SH-SY5Y (cell line): ENCODE results near the gene SSH3.

ENCODE experiments used
- GATA2 ChIP-seq: IDR thresholded peaks from 2 replicates; pipeline ENCODE4 v1.6.1; 2011; ENCODE audit warnings: mild to moderate bottlenecking, low read depth, low read length
- GATA3 ChIP-seq: IDR thresholded peaks from 2 replicates; pipeline ENCODE4 v1.6.1; 2011; ENCODE audit warnings: low read depth, mild to moderate bottlenecking, low read length, moderate library complexity

Gene SSH3

DNA sequence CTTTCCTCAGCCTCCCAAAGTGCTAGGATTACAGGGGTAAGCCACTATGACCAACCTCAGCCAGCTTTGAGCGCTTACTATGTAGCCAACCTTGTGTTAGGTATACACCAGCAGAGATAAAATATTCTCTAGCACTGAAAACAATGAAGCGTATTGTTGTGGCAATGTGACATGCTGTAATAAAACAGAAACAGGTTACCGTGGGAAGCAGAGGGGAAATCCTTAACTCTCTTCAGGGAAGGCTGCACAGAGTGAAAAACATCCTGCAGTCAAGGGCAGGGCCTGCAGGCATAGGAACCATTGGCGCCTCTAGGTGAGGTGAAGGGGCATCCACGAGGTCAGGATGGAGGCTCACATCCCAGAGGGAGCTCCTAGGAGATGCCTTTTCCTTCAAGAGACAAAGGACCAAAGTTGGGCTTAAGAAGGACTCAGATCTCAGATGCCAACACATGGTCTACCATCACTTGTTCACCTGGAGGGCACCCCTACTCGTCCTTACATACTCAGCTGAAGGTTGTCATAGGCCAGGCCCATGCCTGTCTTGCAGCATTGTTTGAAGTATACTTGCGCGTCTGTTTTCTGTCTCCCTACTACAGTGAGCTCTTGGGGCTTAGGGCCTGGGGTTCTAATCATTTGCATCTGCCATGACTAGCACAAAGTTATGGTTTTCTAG lies 42.1 kb downstream of the SSH3 start:
- TF ChIP-seq GATA3 = no peak
- TF ChIP-seq GATA2 = no peak

DNA sequence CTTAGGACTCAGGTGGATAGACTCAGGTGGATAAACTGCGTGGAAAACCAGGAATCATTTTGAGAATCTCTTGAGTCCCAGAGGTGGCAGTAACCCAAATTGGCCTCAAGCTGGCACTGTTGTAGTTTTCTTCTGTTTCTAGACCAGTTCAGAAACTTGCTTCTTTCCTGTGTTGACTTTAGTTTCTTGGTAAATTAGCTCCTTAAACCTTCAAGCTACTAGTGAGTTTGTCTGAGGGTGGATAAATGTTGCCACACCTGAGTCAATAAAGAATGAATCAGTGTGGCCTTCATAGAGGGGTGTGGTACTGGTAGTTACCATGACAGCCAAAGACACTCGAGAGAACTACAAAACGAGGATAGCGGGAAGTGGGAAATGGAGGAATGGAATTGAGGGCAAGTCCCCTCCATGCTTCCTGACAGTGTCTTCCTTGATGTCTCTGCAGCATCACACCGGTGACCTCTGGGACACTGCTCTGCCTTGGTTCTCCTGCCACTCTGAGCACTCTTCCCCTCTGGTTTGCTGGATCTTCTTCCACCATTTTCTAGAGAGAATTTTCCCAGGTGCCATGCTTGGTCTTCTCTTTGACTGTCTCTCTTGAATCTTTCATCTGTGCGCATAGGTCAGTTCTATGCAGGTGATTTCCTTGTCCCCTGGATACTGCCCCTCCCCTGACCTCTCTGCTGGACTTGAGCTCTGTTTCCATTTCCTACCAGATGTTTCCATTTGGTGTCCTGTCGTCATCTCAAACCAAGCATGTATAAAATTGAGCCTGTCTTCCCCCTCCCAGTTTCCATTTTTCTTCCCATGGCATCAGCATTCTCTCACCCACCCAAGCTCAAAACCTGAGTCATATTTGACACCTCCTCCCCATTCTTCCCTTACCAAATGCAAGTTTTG lies 42.8 kb downstream of the SSH3 start:
- no peak for TF ChIP-seq GATA2
- TF ChIP-seq GATA3 = no peak

DNA sequence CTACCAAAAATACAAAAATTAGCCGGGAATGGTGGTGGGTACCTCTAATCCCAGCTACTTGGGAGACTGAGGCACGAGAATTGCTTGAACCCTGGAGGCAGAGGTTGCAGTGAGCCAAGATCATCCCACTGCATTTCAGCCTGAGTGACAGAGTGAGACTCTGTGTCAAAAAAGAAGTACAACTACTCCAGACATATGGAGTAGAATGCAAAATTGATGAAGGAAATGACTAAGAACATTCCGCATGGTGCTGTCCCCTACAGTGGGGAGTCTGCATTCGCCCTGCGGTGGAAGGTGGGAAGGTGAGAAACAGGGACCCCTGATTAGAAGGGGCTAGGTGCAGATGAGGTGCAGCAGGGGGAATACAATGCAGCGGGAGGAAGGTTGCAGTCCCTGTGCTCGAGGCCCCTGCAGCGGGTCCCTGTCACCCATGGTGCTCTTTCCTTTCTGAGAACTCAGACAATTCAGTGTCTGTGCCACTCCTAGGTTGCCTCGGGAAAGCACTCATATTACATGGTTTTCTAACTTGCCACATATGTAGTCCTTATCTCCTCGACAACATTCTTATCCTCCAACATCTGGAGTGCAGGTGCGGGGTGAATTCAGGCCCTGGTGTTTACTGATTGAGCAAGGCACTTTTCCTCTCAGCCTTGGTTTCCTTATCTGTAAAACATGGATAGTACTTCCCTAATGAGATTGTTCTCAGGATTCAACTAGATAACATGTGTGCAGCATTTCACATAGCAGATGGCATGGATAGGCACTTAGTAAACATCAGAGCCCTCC lies 44.8 kb downstream of the SSH3 start:
- TF ChIP-seq GATA2 (peak; percentile 94), GATA3 (no peak; the same call in 1 of the 2 replicates)

DNA sequence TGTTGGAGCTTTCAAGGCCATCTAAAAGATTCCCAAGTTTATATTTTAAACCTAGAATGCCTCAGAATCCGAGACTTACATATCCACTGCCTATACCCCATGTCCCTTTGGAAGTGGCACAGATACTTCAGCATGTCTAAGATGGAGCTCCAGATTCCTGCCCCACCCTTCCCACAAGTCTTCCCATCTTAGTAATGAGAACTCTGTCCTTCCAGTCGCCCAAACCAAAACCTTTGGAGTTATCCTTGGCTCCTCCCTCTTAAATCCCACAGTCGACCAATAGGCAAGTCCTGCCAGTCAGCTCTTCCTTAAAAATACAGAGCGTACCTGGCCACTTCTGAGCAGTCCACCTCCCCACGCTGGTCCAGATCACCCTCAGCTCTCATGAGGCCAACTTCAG lies 45.7 kb downstream of the SSH3 start:
- no peak for TF ChIP-seq GATA2

DNA sequence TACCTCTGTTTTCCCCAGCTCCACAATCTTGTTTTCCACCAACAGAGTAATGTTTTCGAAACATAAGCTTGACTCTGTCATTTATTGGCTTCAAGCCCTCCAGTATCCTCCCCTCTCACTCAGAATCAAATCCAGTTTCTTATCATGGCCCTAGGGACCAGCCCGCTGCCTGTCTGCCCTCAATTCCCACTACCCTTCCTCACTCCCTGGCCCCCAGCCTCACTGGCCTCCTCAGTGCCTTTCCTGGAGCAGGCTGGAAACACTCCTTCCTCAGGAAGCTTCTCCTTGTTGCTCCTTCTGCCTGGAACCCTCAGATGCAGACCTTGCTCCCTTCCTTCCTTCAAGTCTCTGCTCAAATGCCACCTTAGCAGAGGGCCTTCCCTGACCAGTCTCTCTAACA lies 46.1 kb downstream of the SSH3 start:
- TF ChIP-seq GATA3 (no peak), GATA2 (no peak)

DNA sequence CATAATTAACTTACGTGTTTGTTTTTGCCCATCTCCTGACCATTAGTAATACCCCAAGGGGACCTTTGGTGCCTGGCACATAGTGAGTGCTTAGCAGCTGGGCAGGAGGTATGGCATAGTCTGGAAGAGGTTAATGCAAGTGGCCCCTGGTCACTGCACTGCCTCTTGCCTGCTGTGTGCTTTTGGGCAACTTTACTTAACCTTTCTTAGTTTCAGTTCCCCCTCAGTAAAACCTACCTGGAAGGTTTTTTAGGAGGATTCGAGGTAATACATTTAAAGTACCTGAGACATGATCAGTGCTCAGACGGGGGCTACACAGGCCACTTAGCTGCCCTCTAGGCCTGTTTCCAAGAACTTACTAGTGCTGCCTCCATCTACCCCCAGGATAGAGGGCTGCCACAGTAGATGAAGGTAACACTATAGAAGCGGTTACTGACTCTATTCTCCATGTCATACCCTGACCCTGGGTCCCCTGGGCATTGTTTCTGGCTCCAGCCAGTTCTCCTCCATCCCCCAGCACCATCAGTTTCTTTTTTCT lies 46.7 kb downstream of the SSH3 start:
- no peak for TF ChIP-seq GATA3
- TF ChIP-seq GATA2 = no peak

DNA sequence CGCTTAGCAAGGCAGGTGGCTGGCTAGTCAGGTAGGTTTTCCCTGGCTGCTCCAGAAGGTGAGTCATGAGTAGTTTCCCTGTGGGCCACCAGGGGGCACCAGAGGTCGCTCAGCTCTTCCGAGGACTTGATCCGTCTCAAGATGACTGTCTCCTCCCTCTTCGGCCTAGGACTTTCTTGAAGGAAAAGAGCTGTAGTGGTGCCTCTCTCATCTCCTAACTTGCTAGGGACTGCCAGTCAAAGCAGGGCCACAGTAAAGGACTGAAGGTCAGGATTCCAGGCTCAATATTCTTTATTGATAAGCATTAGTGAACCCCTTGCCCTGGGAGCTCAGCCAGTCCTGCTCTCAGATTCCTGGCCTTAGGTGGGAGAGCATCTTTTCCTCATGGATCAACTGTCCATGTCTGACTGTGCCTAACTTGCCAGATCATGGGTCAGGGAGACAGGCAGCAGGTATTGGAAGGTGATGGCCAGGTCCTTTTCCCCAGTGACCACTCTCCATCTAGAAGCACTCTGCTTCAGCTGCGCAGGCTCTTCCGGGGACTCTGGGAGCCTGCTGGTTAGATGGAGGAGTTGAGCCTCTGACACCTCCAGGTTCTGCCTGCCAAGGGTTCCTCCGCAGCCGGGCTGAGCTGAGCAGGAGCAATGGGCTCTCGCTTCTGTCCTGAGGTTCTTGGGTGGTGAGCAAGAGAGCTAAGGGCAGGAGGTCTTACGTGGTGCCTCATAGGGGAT lies 48.1 kb downstream of the SSH3 start:
- TF ChIP-seq GATA2 = no peak
- TF ChIP-seq GATA3 = no peak

DNA sequence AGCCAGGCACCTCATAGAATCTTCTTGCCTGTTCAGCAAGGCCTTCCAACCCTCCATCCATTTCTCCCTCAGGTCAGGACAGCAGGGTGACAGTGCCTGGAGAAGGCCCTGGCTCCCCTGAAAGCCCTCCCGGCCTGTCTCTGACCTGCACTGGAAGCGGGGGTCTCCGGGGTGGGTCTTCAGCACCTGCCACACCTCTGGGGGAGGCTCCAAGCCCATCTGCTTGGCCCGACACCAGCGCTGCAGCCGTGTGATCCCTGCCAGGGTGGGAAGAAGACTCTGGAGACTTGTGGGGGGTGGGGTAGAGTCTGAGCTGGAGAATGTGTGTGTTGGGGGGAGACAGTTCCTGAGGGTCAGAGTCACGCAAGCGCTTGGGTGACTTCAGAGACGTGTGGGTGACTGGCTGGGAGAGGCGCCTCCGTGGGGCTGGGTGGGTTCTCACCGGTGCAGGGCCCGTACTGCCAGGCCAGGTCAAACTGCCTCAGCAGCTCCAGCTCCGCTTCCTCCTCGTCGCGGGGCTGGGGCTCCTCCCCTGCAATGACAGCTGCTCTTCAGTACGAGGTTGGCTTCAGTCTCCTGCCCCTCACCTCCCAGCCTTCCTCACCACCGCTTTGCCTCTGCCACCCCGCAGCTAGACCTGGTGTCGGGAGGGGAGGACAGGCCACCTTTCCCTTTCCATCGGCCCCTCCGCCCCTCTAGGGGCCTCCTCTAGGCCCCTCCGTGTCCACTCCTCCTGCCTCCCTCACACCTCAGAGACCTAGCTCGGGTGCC lies 49.4 kb downstream of the SSH3 start:
- TF ChIP-seq GATA2 (no peak), GATA3 (no peak)

DNA sequence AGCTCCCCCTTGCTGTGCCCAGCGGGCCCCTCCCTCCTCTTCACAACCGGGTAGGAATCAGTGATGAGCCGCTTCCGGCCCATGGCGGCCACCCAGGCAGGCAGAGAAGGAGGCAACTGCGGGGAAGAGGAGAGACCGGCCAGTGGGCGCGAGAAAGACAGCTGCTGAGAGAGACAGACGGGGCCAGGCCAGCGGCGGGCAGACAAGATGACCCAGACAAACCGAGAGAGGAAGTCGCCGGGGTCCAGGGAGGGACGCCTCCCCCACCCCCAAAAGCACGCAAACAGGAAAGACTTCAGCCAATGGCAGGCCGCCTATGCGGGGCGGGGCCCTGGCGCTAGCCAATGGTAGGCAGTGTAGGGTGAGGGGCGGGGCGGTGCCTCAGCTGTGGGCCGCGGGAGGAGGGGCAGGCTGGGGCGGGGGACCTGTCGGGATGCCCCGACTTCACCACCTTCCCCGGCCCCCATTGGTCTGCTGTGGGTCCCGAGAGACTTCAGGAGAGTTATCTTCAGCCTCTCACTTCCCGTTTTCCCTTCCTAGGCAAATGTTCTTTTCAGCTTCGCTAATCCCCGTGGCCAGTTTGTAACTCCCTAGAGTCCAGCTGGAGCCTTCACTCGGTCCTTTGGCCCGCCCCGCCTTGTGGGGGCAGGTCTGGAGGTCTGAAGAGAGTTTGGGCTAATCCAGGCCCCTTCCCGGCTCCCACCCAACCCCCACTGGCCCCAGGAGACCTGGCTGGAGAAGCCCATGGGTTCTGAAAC lies 50.2 kb downstream of the SSH3 start, which contains the start of gene POLD4:
POLD4 (minus strand) TSS at position 230 of the 758 bp plus-strand sequence; CDS start at position 83, 147 bp downstream.
- TF ChIP-seq GATA3 = no peak
- no peak for TF ChIP-seq GATA2

DNA sequence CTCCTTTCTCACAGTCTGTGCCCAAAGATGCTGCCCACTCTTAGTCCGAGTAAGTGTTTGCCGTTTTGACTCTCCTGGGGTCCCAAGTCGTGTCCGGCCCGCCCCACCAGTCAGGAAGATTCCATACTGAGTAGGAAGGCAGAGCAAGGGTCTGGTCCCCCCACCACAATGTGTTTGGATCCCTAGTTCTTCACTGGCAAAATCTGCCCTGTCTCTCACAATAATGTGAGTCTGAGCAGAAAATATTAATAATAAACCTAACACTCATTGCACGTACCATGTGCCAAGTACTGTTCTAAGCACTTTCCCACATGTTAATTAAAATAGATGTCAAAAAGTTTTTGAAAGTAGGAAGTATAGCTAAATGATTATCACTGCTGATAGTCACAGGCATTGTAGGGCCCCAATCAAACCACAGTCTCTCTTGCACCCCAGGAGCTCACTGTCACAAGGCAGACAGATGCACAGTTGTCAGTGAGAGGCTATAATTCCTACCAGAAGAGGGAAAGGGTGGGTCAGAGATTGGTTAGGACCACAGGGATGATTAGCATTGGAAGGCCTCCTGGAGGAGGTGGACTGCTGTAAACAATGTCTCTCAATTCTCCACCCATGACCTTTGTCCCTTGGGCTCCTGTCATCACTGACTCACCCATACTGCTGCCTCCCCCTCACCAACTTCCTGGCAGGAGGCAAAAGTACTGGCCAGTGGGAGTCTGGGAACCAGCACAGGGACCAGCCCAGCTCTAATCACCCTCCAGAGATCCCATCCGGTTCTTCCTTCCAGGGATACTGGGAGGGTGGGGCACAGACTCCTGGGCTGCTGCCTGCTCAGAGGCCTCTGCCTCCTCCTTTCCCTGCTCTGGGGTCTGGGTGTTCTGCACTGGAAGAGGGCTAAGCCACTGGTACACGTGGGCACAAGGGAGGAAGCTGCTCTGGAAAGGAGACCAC lies 51.0 kb downstream of the SSH3 start:
- TF ChIP-seq GATA2 (no peak), GATA3 (no peak)
